ENCODE measurements around the gene LIPN. TPM values are rescaled to one million over a fixed set of nuclear protein-coding genes. Genes with fewer than 3 reads are reported as not detected.

LIPN gene
- total RNA-seq, 1 experiment from 2014 or later = not detected

DNA sequence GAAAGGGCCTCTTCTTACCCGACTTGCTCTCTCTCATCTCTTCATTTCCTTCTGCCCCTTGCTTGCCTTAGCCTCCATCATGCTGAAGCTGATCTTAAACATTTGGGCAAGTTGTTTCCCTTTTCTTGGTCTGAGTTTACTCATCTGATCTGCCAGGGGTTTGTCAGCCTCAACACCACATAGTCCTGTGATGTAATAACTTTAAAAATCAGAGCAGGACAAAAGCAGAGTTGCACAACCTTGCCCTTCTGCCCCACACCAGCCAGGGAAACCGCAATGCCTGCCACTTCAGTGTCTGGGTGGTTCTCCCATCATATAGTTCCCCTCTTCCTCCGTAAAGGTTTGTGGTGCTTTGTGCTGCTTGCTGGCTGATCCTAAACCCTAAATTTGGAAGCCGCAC, 32.8 kb downstream of the LIPN start:
- H4K8ac ChIP-seq (replicated peaks; ENCODE audit: insufficient read length, low read depth, low read length) = no peak overlapping the region
- H4K91ac ChIP-seq (ENCODE audit: insufficient read length, low read depth, low read length) = no peak overlapping the region
- H3K27me3 Mint-ChIP-seq (ENCODE audit: low read depth) = no peaks in the 10 kb centered on the region
- DNase-seq = no peak
- no peak overlapping the region for H3K4me3 Mint-ChIP-seq
- H3K27ac Mint-ChIP-seq = no peak overlapping the region; a peak in 1 of 7 replicates
- no peak overlapping the region for H2BK120ac ChIP-seq (ENCODE audit: low read depth, low read length, poor library complexity, severe bottlenecking)
- peaks cover 3 to 9% of the 10 kb centered on the region in 2 experiments; a peak in 3 of 4 replicates for H3K4me1 Mint-ChIP-seq
- no peaks in the 10 kb centered on the region for H3K9me3 ChIP-seq (ENCODE audit: control insufficient read depth, low read depth, low read length)
- H3K27ac ChIP-seq (ENCODE audit: insufficient read length, low read depth, low read length) = no peak overlapping the region
- TF ChIP-seq, protein P1, sequence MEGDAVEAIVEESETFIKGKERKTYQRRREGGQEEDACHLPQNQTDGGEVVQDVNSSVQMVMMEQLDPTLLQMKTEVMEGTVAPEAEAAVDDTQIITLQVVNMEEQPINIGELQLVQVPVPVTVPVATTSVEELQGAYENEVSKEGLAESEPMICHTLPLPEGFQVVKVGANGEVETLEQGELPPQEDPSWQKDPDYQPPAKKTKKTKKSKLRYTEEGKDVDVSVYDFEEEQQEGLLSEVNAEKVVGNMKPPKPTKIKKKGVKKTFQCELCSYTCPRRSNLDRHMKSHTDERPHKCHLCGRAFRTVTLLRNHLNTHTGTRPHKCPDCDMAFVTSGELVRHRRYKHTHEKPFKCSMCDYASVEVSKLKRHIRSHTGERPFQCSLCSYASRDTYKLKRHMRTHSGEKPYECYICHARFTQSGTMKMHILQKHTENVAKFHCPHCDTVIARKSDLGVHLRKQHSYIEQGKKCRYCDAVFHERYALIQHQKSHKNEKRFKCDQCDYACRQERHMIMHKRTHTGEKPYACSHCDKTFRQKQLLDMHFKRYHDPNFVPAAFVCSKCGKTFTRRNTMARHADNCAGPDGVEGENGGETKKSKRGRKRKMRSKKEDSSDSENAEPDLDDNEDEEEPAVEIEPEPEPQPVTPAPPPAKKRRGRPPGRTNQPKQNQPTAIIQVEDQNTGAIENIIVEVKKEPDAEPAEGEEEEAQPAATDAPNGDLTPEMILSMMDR (conservative IDR thresholded peaks at IDR 0.05) = no peak
- WGBS (ENCODE audit: extremely low coverage, insufficient read length, low lambda C conversion rate) = no CpG with 5 or more reads among the region's 4 CpGs
- no peak overlapping the region for H3K18ac ChIP-seq (ENCODE audit: insufficient read length, low read depth, low read length)
- H4K5ac ChIP-seq (ENCODE audit: insufficient read length, low read depth, low read length) = no peak overlapping the region
- H3K4ac ChIP-seq (ENCODE audit: low read depth, low read length) = no peak overlapping the region
- H3K23ac ChIP-seq (ENCODE audit: insufficient read length, low read depth, low read length) = no peak overlapping the region
- no peaks in the 10 kb centered on the region for H3K36me3 Mint-ChIP-seq (ENCODE audit: insufficient read depth in 1 of 3, low read depth in 3 of 3)
- no peak overlapping the region for H3K56ac ChIP-seq (ENCODE audit: insufficient read length, low read depth, low read length)
- H4K20me1 ChIP-seq (ENCODE audit: control insufficient read depth, insufficient read depth, insufficient read length) = no peaks in the 10 kb centered on the region
- no peak overlapping the region for H2AFZ ChIP-seq (ENCODE audit: low read length)
- no peak overlapping the region for H3K14ac ChIP-seq (ENCODE audit: insufficient read depth, low read length)
- H3K79me2 ChIP-seq (ENCODE audit: insufficient read depth, low read length) = no peaks in the 10 kb centered on the region
- no peaks in the 10 kb centered on the region for H3K79me1 ChIP-seq (ENCODE audit: insufficient read depth, low read depth, low read length, poor library complexity, severe bottlenecking)
- no peaks in the 10 kb centered on the region; a peak in 1 of 5 replicates for H3K9me3 Mint-ChIP-seq
- no peak overlapping the region for H2BK15ac ChIP-seq (ENCODE audit: low read depth, low read length)
- no peak overlapping the region for H3K4me2 ChIP-seq (ENCODE audit: insufficient read depth, insufficient read length, low read length)
- no peak overlapping the region for H2BK20ac ChIP-seq (ENCODE audit: low read depth, low read length, poor library complexity, severe bottlenecking)
- H3K4me1 ChIP-seq (ENCODE audit: insufficient read depth, low read length) = no peaks in the 10 kb centered on the region
- H3K23me2 ChIP-seq (ENCODE audit: insufficient read length, low read depth, low read length, poor library complexity, severe bottlenecking) = no peaks in the 10 kb centered on the region
- H3T11ph ChIP-seq (ENCODE audit: low read length) = no peak overlapping the region
- no peak overlapping the region for H2BK5ac ChIP-seq (ENCODE audit: insufficient read length, low read length)
- H3K27me3 ChIP-seq (ENCODE audit: insufficient read depth, low read length) = no peaks in the 10 kb centered on the region
- no peak overlapping the region for H2BK12ac ChIP-seq (ENCODE audit: insufficient read length, low read depth, low read length)
- H2AK5ac ChIP-seq (ENCODE audit: insufficient read length, low read length) = no peak overlapping the region
- H3K9ac ChIP-seq (ENCODE audit: extremely low read depth, insufficient read length, low read length) = no peak overlapping the region
